Mononuclear cell (primary cell): ENCODE measurements around the gene HEXIM2. TPM values are rescaled to one million over a fixed set of nuclear protein-coding genes. Genes with fewer than 3 reads are reported as not detected.

Source experiments
- H3K27me3 ChIP-seq: 2 replicates; pipeline ENCODE4 v1.6.0; 2011; ENCODE audit warnings: low read length, control low read depth; ENCODE audit not compliant: insufficient read depth
- H3K4me1 ChIP-seq: 2 replicates; pipeline ENCODE4 v1.5.1; 2011; ENCODE audit warnings: mild to moderate bottlenecking, low read length, control low read depth; ENCODE audit not compliant: insufficient read depth
- H3K4me3 ChIP-seq: 2 replicates; pipeline ENCODE4 v1.5.1; 2011; ENCODE audit warnings: mild to moderate bottlenecking, low read length, moderate library complexity
- H3K9me3 ChIP-seq: 2 replicates; pipeline ENCODE4 v1.5.1; 2011; ENCODE audit warnings: low read depth, mild to moderate bottlenecking, control low read depth, low read length
- total RNA-seq: library from RNA; depleted of rRNA; stranded (reverse); fragments of >200 nt; gene quantifications from one replicate; pipeline ENCODE4 v1.2.3, GENCODE V29; 2012

HEXIM2 gene
- total RNA-seq, 1 donor: 3.4 TPM

- Histone ChIP-seq H3K4me1 (peaks cover 58% of the 10 kb centered on the region), H3K27me3 (no peaks in the 10 kb centered on the region), H3K9me3 (no peaks in the 10 kb centered on the region), H3K4me3 (no peak overlapping the region)
Observed at GRCh38 chr17:45168991-45169752, 7.5 kb downstream of the HEXIM2 start.

DNA sequence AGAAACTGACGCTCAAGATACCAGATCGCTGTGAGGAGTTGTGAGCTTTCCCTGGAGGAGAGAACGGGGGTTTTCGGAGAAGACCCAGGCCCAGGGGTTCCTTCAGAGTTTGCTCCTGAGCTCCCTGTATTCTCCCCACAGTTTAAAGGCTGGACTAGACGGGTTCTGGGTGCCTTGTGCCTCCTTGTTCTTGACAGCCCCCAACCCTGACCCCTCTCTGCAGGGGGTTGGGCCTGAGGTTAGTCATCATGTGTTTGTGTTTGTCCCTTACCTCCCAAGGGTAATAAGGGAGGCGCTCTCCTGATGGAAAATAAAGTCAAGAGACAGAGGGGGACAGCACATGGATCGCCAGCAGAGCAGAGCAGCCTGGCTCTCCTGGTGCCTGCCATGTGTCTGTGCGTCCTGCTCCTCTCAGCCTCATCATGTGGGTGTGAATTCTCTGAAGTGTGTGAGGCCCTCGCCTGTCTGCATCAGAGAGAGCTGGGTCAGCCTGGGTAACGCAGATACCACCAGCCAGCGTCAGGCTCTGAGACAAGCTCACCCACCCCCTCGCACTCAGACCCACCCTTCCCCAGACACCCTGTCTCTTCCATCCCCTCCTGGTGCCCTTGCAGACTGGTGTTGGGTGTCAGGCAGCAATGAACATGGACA is 8.7 kb downstream of the HEXIM2 start:
- Histone ChIP-seq H3K27me3 (no peaks in the 10 kb centered on the region), H3K4me3 (no peak overlapping the region), H3K9me3 (no peaks in the 10 kb centered on the region), H3K4me1 (peaks cover 53% of the 10 kb centered on the region)

- no peaks in the 10 kb centered on the region for H3K27me3 ChIP-seq
- H3K4me3 ChIP-seq: no peak overlapping the region
- peaks cover 53% of the 10 kb centered on the region for H3K4me1 ChIP-seq
- H3K9me3 ChIP-seq: no peaks in the 10 kb centered on the region
Observed at GRCh38 chr17:45170931-45171337, 9.3 kb downstream of the HEXIM2 start.

- H3K27me3 ChIP-seq: no peaks in the 10 kb centered on the region
- H3K9me3 ChIP-seq: no peaks in the 10 kb centered on the region
- H3K4me1 ChIP-seq: peaks cover 57% of the 10 kb centered on the region
- no peak overlapping the region for H3K4me3 ChIP-seq
Observed at GRCh38 chr17:45171338-45172231, 9.9 kb downstream of the HEXIM2 start.

DNA sequence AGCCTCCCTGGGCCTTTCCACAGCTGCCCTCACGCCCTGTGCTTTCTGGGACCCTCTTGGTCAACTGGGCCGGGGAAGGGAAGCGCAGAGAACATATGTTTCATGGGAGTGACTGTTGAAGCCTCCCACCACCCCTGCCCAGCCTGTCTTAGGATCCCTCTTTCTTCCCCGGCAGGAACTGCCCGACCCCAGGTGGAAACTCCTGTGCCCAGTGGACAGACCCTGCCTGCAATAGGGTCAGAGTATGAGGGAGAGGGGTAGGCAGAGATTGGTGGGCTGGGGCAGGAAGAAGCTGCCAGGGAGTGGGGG is 10.5 kb downstream of the HEXIM2 start:
- H3K4me1 ChIP-seq: peaks cover 57% of the 10 kb centered on the region
- no peak overlapping the region for H3K4me3 ChIP-seq
- no peaks in the 10 kb centered on the region for H3K27me3 ChIP-seq
- no peaks in the 10 kb centered on the region for H3K9me3 ChIP-seq

DNA sequence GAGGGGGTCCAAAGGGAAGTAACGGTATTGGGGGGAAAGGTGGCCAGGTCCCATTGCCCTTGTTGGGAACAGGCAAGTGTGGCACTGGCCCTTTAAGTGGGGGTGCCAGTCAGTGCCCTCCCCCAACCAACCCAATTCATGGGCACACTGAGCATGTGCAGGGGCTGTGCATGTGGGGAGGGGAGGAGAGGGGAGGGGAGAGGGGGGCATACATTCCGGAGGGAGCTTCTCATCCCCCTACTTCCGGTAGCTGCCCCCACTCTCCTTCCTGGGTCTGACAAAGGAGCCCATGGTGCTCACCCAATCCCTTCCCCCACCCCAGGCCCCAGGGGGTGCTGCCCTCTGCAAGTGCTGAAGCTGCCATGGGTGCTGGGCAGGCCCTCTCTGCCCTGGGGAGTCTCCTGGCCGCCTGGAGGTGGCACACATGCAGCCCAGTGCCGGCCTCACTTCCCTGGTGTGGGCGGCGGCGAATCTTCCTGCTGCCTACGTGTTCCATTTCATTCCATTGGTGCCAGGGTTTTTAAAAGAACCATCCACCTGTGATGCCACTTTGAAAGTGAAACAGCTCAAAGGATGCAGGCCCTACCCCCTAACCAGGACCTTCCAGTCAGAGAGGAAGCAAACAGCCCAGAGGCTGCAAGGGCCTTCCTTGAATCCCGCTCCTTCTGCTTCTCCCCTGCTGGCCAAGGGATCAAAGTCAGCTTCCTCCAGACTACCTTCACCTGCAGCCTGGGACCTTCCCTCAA is 11.0 kb downstream of the HEXIM2 start:
- peaks cover 57% of the 10 kb centered on the region for H3K4me1 ChIP-seq
- H3K9me3 ChIP-seq: no peaks in the 10 kb centered on the region
- H3K4me3 ChIP-seq: peak overlapping the region; percentile 21
- H3K27me3 ChIP-seq: no peaks in the 10 kb centered on the region

DNA sequence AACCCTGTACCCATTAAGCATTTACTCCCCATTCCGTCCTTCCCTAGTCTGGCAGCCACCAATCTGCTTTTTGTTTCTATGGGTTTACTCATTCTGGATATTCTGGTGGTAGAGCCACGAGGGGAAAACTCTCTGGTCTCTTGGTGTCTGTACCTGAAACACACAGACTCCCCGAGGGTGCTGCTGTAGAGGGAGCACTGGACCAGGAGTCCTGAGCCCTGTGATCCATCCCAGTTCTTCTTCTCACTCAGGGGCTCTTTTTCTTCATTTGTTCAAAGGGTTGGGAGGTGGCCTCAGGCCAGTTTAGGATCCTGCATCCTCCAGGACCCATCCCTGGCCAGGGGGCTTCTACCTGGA is 14.1 kb downstream of the HEXIM2 start:
- Histone ChIP-seq H3K4me1 (peaks cover 50% of the 10 kb centered on the region), H3K4me3 (no peak overlapping the region), H3K9me3 (no peaks in the 10 kb centered on the region), H3K27me3 (no peaks in the 10 kb centered on the region)

DNA sequence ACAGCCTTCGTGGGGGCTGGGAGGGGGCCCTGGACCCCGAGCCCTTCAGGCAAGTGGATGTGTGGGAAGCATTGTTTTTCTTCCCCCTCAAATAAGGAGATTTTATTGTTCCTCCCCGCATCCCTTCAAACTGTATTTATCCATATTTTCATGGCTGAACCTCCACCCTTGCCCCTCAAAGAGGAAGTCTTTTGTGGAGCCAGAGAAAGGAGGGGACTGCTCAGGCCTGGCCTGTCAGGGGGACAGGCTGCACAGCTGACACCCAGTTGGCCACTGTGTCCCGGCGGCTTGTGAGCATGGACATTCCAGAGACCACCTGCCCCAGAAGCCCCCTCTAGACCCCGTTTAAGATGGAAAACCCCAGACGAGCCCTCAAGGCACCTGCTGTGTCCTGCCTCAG is 15.9 kb downstream of the HEXIM2 start:
- Histone ChIP-seq H3K4me3 (no peak overlapping the region), H3K4me1 (peaks cover 32% of the 10 kb centered on the region), H3K27me3 (no peaks in the 10 kb centered on the region), H3K9me3 (no peaks in the 10 kb centered on the region)

DNA sequence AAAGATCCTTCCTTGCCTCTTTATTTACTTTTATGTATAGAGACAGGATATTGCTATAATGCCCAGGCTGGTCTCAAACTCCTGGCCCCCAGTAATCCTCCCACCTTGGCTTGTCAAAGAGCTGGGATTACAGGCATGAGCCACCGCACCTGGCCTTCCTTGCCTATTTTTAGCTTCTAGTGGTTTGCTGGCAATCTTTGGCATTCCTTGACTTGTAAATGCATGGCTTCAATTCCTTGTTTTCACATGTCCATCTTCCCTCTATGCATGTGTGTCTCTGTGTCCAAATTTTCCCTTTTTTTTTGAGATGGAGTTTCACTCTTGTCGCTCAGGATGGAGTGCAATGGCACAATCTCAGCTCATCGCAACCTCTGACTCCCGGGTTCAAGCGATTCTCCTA is 22.5 kb downstream of the HEXIM2 start:
- no peaks in the 10 kb centered on the region for H3K27me3 ChIP-seq
- H3K4me1 ChIP-seq: no peaks in the 10 kb centered on the region
- no peak overlapping the region for H3K4me3 ChIP-seq
- H3K9me3 ChIP-seq: no peaks in the 10 kb centered on the region

- Histone ChIP-seq H3K9me3 (no peaks in the 10 kb centered on the region), H3K4me3 (no peak overlapping the region), H3K27me3 (no peaks in the 10 kb centered on the region), H3K4me1 (no peaks in the 10 kb centered on the region)
Observed at GRCh38 chr17:45186801-45187354, 25.2 kb downstream of the HEXIM2 start.

DNA sequence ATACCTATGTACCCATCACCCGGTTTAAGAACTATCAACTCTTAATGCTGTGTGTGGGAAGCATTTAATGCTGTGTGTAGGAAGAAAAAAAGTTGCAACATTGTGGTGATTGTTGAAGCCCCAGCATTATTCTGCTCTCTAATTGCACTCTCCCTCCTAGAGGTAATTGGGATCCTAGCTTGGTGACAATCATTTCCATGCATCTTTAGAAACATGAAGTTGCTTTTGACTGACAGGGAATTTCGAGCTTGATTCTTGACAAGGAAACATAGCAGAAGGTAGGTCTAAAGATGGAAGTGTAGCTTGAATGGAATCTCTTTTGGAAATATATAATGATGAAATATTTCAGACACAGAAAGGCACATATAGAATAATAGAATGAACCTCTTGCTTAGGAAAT is 27.3 kb downstream of the HEXIM2 start:
- Histone ChIP-seq H3K4me3 (no peak overlapping the region), H3K4me1 (no peaks in the 10 kb centered on the region), H3K9me3 (no peaks in the 10 kb centered on the region), H3K27me3 (no peaks in the 10 kb centered on the region)

GRCh38 chr17:45190503-45191255 is 29.0 kb downstream of the HEXIM2 start:
- no peak overlapping the region for H3K4me3 ChIP-seq
- H3K4me1 ChIP-seq: no peaks in the 10 kb centered on the region
- H3K9me3 ChIP-seq: no peaks in the 10 kb centered on the region
- no peaks in the 10 kb centered on the region for H3K27me3 ChIP-seq

GRCh38 chr17:45195424-45195823 is 33.7 kb downstream of the HEXIM2 start:
- H3K4me3 ChIP-seq: no peak overlapping the region
- H3K27me3 ChIP-seq: no peaks in the 10 kb centered on the region

GRCh38 chr17:45197108-45197507 is 35.4 kb downstream of the HEXIM2 start:
- peaks cover 37% of the 10 kb centered on the region for H3K4me1 ChIP-seq
- no peaks in the 10 kb centered on the region for H3K27me3 ChIP-seq
- H3K4me3 ChIP-seq: no peak overlapping the region
- H3K9me3 ChIP-seq: no peaks in the 10 kb centered on the region

More at GRCh38 chr17:45195424-45195823, 33.7 kb downstream of the HEXIM2 start:
- no peaks in the 10 kb centered on the region for H3K9me3 ChIP-seq
- peaks cover 20% of the 10 kb centered on the region for H3K4me1 ChIP-seq
